Esophagus (tissue), 2 donors: ENCODE data around the gene NDST1. TPM values are rescaled to one million over a fixed set of nuclear protein-coding genes. Genes with fewer than 3 reads are reported as not detected.
"Not testable (repeated sequence)": the region's sequence is repeated elsewhere in the genome, so short reads cannot be mapped to it uniquely, and the experiment has no call there.

Experiments
- H3K27ac ChIP-seq, 2 donors: one replicate each; pipeline ENCODE4 v1.5.1; 2013; ENCODE audit warnings: low read depth in 2 of 2, mild to moderate bottlenecking in 2 of 2, inconsistent platforms in 1 of 2, low read length in 1 of 2, moderate library complexity in 1 of 2
- H3K27me3 ChIP-seq, 2 donors: one replicate each; pipeline ENCODE4 v1.6.1; 2013; ENCODE audit warnings: low read length in 2 of 2, control low read depth in 1 of 2, mild to moderate bottlenecking in 1 of 2; ENCODE audit not compliant: insufficient read depth in 2 of 2, control insufficient read depth in 1 of 2
- H3K36me3 ChIP-seq, 2 donors: one replicate each; pipeline ENCODE4 v1.6.1; 2013; ENCODE audit warnings: low read length in 1 of 2; ENCODE audit not compliant: control insufficient read depth in 2 of 2, insufficient read depth in 2 of 2
- H3K4me1 ChIP-seq, 2 donors: one replicate each; pipeline ENCODE4 v1.6.1; 2013; ENCODE audit warnings: low read length in 1 of 2; ENCODE audit not compliant: control insufficient read depth in 2 of 2, insufficient read depth in 2 of 2
- H3K4me3 ChIP-seq, 2 donors: one replicate each; pipeline ENCODE4 v1.5.1; 2013; ENCODE audit warnings: low read length in 2 of 2, mild to moderate bottlenecking in 2 of 2, low read depth in 1 of 2, moderate library complexity in 1 of 2
- H3K9me3 ChIP-seq, 2 donors: one replicate each; pipeline ENCODE4 v1.6.1; 2013; ENCODE audit warnings: mild to moderate bottlenecking in 2 of 2, low read depth in 1 of 2, low read length in 1 of 2, moderate library complexity in 1 of 2; ENCODE audit not compliant: control insufficient read depth in 2 of 2, insufficient read depth in 1 of 2
- WGBS, 2 donors: extraction: QIAGEN DNeasy Blood & Tissue Kit; methylation state at CpG; one replicate each; pipeline ENCODE4 v1.1.7; 2013; 5-methylcytosine and 5-hydroxymethylcytosine counted together
- polyA plus RNA-seq, 2 donors: library from polyadenylated mRNA; stranded (reverse); fragments of 200-250 nt; gene quantifications; one replicate each; pipeline ENCODE4 v1.2.3, GENCODE V29; 2013
- donor health status: healthy with polysubstance abuse.
- donor health status: Bipolar disorder and iron deficiency.

NDST1 gene
- polyA plus RNA-seq, 2 donors, result 29.9 to 37.3 TPM

GRCh38 chr5:150513375-150514309, 5.7 kb downstream of the NDST1 start:
- WGBS, 2 donors, result 87% methylated on average over 15 of the region's 15 CpGs
- H3K36me3 ChIP-seq, result peaks cover 0 to 6% of the 10 kb centered on the region in 2 donors
- peak overlapping the region; percentile 11 to 56 for H3K27ac ChIP-seq
- H3K4me3 ChIP-seq, result no peak overlapping the region
- peaks cover 21 to 38% of the 10 kb centered on the region in 2 donors for H3K4me1 ChIP-seq
- no peaks in the 10 kb centered on the region for H3K9me3 ChIP-seq
- H3K27me3 ChIP-seq, result no peaks in the 10 kb centered on the region

GRCh38 chr5:150514708-150515211, 6.8 kb downstream of the NDST1 start:
- WGBS, 2 donors, result 43 to 52% methylated on average over 3 of the region's 3 CpGs
- H3K4me1 ChIP-seq, result peaks cover 18 to 36% of the 10 kb centered on the region in 2 donors

GRCh38 chr5:150515446-150515845, 7.5 kb downstream of the NDST1 start:
- peaks cover 18 to 32% of the 10 kb centered on the region in 2 donors for H3K4me1 ChIP-seq
- H3K36me3 ChIP-seq, result peaks cover 0 to 6% of the 10 kb centered on the region in 2 donors
- WGBS, 2 donors, result 71 to 74% methylated on average over 6 of the region's 6 CpGs
- H3K9me3 ChIP-seq, result no peaks in the 10 kb centered on the region
- H3K27ac ChIP-seq, result peak overlapping the region; percentile 46 to 57
- H3K27me3 ChIP-seq, result no peaks in the 10 kb centered on the region
- no peak overlapping the region for H3K4me3 ChIP-seq

More at GRCh38 chr5:150514708-150515211, 6.8 kb downstream of the NDST1 start:
- Histone ChIP-seq H3K4me3 (no peak overlapping the region), H3K27me3 (no peaks in the 10 kb centered on the region), H3K9me3 (no peaks in the 10 kb centered on the region), H3K27ac (peak overlapping the region in 1 of 2 donors; percentile 71), H3K36me3 (peaks cover 0 to 6% of the 10 kb centered on the region in 2 donors)

- WGBS, 2 donors, result 61 to 66% methylated on average over 5 of the region's 5 CpGs
- peaks cover 18 to 32% of the 10 kb centered on the region in 2 donors for H3K4me1 ChIP-seq
These were observed 8.1 kb downstream of the NDST1 start for GRCh38 chr5:150516011-150516410.

GRCh38 chr5:150517272-150518152, 9.6 kb downstream of the NDST1 start:
- Histone ChIP-seq H3K4me3 (no peak overlapping the region), H3K36me3 (peaks cover 0 to 17% of the 10 kb centered on the region in 2 donors), H3K27ac (peak overlapping the region; percentile 68 to 73), H3K27me3 (no peaks in the 10 kb centered on the region), H3K9me3 (no peaks in the 10 kb centered on the region), H3K4me1 (peaks cover 12 to 30% of the 10 kb centered on the region in 2 donors)
- 21 to 26% methylated on average over 13 of the region's 13 CpGs for WGBS, 2 donors

More at GRCh38 chr5:150516011-150516410, 8.1 kb downstream of the NDST1 start:
- H3K27ac ChIP-seq, result peak overlapping the region; percentile 46 to 57
- no peak overlapping the region for H3K4me3 ChIP-seq
- peaks cover 0 to 6% of the 10 kb centered on the region in 2 donors for H3K36me3 ChIP-seq
- no peaks in the 10 kb centered on the region for H3K27me3 ChIP-seq
- no peaks in the 10 kb centered on the region for H3K9me3 ChIP-seq

GRCh38 chr5:150518712-150519559, 11.0 kb downstream of the NDST1 start:
- 67 to 72% methylated on average over 14 of the region's 14 CpGs for WGBS, 2 donors
- Histone ChIP-seq H3K4me1 (peaks cover 12 to 37% of the 10 kb centered on the region in 2 donors), H3K27ac (peak overlapping the region in 1 of 2 donors; percentile 47)

GRCh38 chr5:150519560-150519945, 11.6 kb downstream of the NDST1 start:
- Histone ChIP-seq H3K27ac (peak overlapping the region in 1 of 2 donors; percentile 47), H3K4me1 (peaks cover 12 to 37% of the 10 kb centered on the region in 2 donors), H3K36me3 (peaks cover 0 to 24% of the 10 kb centered on the region in 2 donors), H3K9me3 (no peaks in the 10 kb centered on the region), H3K27me3 (no peaks in the 10 kb centered on the region), H3K4me3 (no peak overlapping the region)
- WGBS, 2 donors, result 80 to 85% methylated on average over 10 of the region's 10 CpGs

More at GRCh38 chr5:150518712-150519559, 11.0 kb downstream of the NDST1 start:
- H3K4me3 ChIP-seq, H3K27me3 ChIP-seq, H3K9me3 ChIP-seq: not testable (repeated sequence)
- H3K36me3 ChIP-seq, result peaks cover 0 to 20% of the 10 kb centered on the region in 2 donors

- Histone ChIP-seq H3K27me3 (no peaks in the 10 kb centered on the region), H3K36me3 (peaks cover 0 to 24% of the 10 kb centered on the region in 2 donors), H3K4me1 (peaks cover 8 to 34% of the 10 kb centered on the region in 2 donors), H3K4me3 (no peak overlapping the region), H3K9me3 (no peaks in the 10 kb centered on the region), H3K27ac (peak overlapping the region in 1 of 2 donors; percentile 44)
- 90 to 92% methylated on average over 4 of the region's 4 CpGs for WGBS, 2 donors
These were observed 12.0 kb downstream of the NDST1 start for GRCh38 chr5:150519978-150520377.
